HepG2 (cell line): ENCODE results near the gene ADGRB2. TPM values are rescaled to one million over a fixed set of nuclear protein-coding genes. Genes with fewer than 3 reads are reported as not detected.

Source experiments
- ETS1 ChIP-seq: sonication (generic); formaldehyde crosslinking; IDR thresholded peaks from 2 replicates; pipeline ENCODE4 v1.4.0; 2020; ENCODE audit warnings: missing genetic modification reagents
- GTF3A ChIP-seq: sonication (generic); formaldehyde crosslinking; conservative IDR thresholded peaks from 2 replicates; pipeline ENCODE4 v1.4.0; 2020; ENCODE audit warnings: mild to moderate bottlenecking, missing genetic modification reagents
- HMGXB4 ChIP-seq, 2 experiments: sonication (generic) in 1 of 2; formaldehyde crosslinking in 1 of 2; IDR thresholded peaks; 2 replicates each; pipeline versions ENCODE4 v1.4.0 to v1.6.1; 2018 to 2020; ENCODE audit warnings: missing genetic modification reagents in 2 of 2, borderline replicate concordance in 1 of 2, low read depth in 1 of 2, mild to moderate bottlenecking in 1 of 2, missing biosample characterization in 1 of 2
- NONO ChIP-seq, 2 experiments: fragments of 450-650 bp in 1 of 2; sonication (generic) in 1 of 2; formaldehyde crosslinking in 1 of 2; IDR thresholded peaks in 1 of 2; conservative IDR thresholded peaks in 1 of 2; 2 replicates each; pipeline versions ENCODE4 v1.6.1 to v1.8.0; 2017 to 2022; ENCODE audit warnings: mild to moderate bottlenecking in 1 of 2, missing genetic modification reagents in 1 of 2, moderate library complexity in 1 of 2
- NPAS2 ChIP-seq: sonication (generic); formaldehyde crosslinking; IDR thresholded peaks from 2 replicates; pipeline ENCODE4 v1.8.0; 2022; ENCODE audit warnings: mild to moderate bottlenecking, missing genetic modification reagents, borderline replicate concordance
- PAXIP1 ChIP-seq: sonication (generic); formaldehyde crosslinking; conservative IDR thresholded peaks from 2 replicates; pipeline ENCODE4 v1.4.0; 2020; ENCODE audit warnings: mild to moderate bottlenecking, missing genetic modification reagents, moderate library complexity
- SNAPC4 ChIP-seq: sonication (generic); formaldehyde crosslinking; IDR thresholded peaks from 2 replicates; pipeline ENCODE4 v1.4.0; 2020; ENCODE audit warnings: mild to moderate bottlenecking, missing genetic modification reagents
- SRSF1 ChIP-seq: fragments of 200-400 bp; formaldehyde crosslinking; optimal IDR thresholded peaks from 2 replicates; pipeline ENCODE3; 2017; ENCODE audit warnings: mild to moderate bottlenecking, low read depth, low read length, moderate library complexity
- ZBTB38 ChIP-seq: sonication (generic); formaldehyde crosslinking; IDR thresholded peaks from 2 replicates; pipeline ENCODE4 v1.5.1; 2020; ENCODE audit warnings: mild to moderate bottlenecking, missing genetic modification reagents
- ZNF292 ChIP-seq: sonication (generic); formaldehyde crosslinking; IDR thresholded peaks from 2 replicates; pipeline ENCODE4 v1.8.1; 2022; ENCODE audit warnings: mild to moderate bottlenecking, low read depth, missing genetic modification reagents, borderline replicate concordance
- ZNF337 ChIP-seq: sonication (generic); formaldehyde crosslinking; IDR thresholded peaks from 2 replicates; pipeline ENCODE4 v1.5.1; 2020; ENCODE audit warnings: missing genetic modification reagents, low read depth, mild to moderate bottlenecking, borderline replicate concordance
- ZNF530 ChIP-seq: sonication (generic); formaldehyde crosslinking; IDR thresholded peaks from 2 replicates; pipeline ENCODE4 v1.5.0; 2020; ENCODE audit warnings: low read depth, mild to moderate bottlenecking, missing genetic modification reagents
- ZNF556 ChIP-seq: sonication (generic); formaldehyde crosslinking; IDR thresholded peaks from 2 replicates; pipeline ENCODE4 v1.4.0; 2020; ENCODE audit warnings: mild to moderate bottlenecking, missing genetic modification reagents, borderline replicate concordance
- ZNF747 ChIP-seq: sonication (generic); formaldehyde crosslinking; IDR thresholded peaks from 2 replicates; pipeline ENCODE4 v1.8.1; 2023; ENCODE audit warnings: missing genetic modification reagents, mild to moderate bottlenecking, borderline replicate concordance
- ZNF788 ChIP-seq: sonication (generic); formaldehyde crosslinking; IDR thresholded peaks from 2 replicates; pipeline ENCODE4 v1.5.0; 2020; ENCODE audit warnings: mild to moderate bottlenecking, missing genetic modification reagents, borderline replicate concordance
- polyA plus RNA-seq, 8 experiments: library from polyadenylated mRNA; depleted of rRNA in 3 of 8; stranded (reverse) in 7 of 8; unstranded in 1 of 8; fragments of >200 nt; fragmentation: Illumina TruSeq in 4 of 8; extraction: Trizol in 4 of 8; gene quantifications; 2 replicates each; pipeline versions ENCODE4 v1.2.1 to v1.2.3, GENCODE V29; 2011 to 2016; ENCODE audit warnings: low read depth in 4 of 8, missing spikeins in 1 of 8, mixed read lengths in 1 of 8; ENCODE audit not compliant: insufficient read depth in 1 of 8
- total RNA-seq, 5 experiments: library from RNA; depleted of rRNA; stranded (reverse); fragments of >200 nt; fragmentation: Illumina TruSeq; extraction: Trizol; gene quantifications; 2 replicates each; pipeline ENCODE4 v1.2.3, GENCODE V29; 2016; ENCODE audit warnings: low read depth in 1 of 5

The ADGRB2 gene
- total and polyA plus RNA-seq, 2 of the 13 experiments (the other 11 are each of a cell fraction or from before 2014, with no cell fraction given), result 0.03 to 0.09 TPM

GRCh38 chr1:31701091-31701736 is 62.9 kb downstream of the ADGRB2 start (continued):
- TF ChIP-seq ZNF556 (CRISPR knock-in tag) (peak; percentile 87; the same call in 1 of the 2 replicates), SNAPC4 (no peak), NONO (IDR thresholded peaks at IDR 0.05) (no peak), NONO (CRISPR knock-in tag; conservative IDR thresholded peaks at IDR 0.05) (0 out of 2 replicates have a peak, but pooled peaks have one; percentile 29), GTF3A (CRISPR knock-in tag) (no peak), NPAS2 (CRISPR knock-in tag) (no peak), ZNF530 (no peak), ZNF292 (CRISPR knock-in tag) (peak; percentile 85; the same call in 1 of the 2 replicates), ZNF747 (CRISPR knock-in tag) (no peak; the same call in 1 of the 2 replicates), ZBTB38 (CRISPR knock-in tag) (no peak), SRSF1 (no peak), ZNF788 (0 out of 2 replicates have a peak, but pooled peaks have one; percentile 39), PAXIP1 (CRISPR knock-in tag) (peak; percentile 94), HMGXB4 (CRISPR knock-in tag; IDR thresholded peaks at IDR 0.05; ENCODE audit: borderline replicate concordance in 1 of 2, low read depth in 1 of 2) (peak in 1 of 2 experiments; percentile 39; a peak in 1 of 4 replicates), ETS1 (CRISPR knock-in tag) (no peak), ZNF337 (CRISPR knock-in tag) (no peak)
